ENCODE data around the gene GMPR.

DNA sequence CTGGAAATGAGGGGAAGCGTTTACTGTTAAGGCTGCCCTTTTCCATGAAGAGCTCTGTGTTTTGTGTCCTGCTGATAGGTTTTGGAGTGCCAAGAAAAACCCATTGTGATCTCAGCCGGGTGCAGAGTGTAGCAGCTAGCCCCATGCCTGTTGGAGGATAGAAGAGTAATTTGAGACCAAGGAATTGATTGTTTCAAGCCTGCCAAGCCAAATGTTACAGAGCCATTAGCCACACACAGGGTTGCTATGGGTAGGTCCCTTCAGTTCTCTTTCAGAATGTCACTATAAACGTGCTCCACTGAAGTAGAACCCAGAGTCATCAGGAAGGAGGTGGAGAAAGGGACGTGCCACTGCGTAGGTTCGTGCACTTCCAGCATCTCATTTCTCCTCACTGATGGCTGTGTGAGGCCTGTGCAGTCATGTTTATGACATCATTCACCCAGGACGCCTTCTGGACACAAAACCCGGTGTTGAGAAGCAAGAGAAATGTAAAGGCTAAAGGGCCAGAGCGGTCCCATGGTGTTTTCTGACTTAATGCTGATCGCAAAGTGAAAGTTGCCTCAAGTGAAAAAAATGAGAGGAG lies 6.6 kb downstream of the GMPR start:
- TF ChIP-seq, protein P1, sequence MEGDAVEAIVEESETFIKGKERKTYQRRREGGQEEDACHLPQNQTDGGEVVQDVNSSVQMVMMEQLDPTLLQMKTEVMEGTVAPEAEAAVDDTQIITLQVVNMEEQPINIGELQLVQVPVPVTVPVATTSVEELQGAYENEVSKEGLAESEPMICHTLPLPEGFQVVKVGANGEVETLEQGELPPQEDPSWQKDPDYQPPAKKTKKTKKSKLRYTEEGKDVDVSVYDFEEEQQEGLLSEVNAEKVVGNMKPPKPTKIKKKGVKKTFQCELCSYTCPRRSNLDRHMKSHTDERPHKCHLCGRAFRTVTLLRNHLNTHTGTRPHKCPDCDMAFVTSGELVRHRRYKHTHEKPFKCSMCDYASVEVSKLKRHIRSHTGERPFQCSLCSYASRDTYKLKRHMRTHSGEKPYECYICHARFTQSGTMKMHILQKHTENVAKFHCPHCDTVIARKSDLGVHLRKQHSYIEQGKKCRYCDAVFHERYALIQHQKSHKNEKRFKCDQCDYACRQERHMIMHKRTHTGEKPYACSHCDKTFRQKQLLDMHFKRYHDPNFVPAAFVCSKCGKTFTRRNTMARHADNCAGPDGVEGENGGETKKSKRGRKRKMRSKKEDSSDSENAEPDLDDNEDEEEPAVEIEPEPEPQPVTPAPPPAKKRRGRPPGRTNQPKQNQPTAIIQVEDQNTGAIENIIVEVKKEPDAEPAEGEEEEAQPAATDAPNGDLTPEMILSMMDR (IDR thresholded peaks at IDR 0.05): no peak
- no peak for TF ChIP-seq POLR2A (IDR thresholded peaks at IDR 0.05)

Data from Peyer's patch (tissue), 4 donors.